CD4-positive, alpha-beta T cell (primary cell): ENCODE data around the gene S100A2. TPM values are rescaled to one million over a fixed set of nuclear protein-coding genes. Genes with fewer than 3 reads are reported as not detected.
A peak's percentile ranks its signal among the peaks of the same experiment; 100 is the strongest.

Source experiments
- ATAC-seq: fragments of 200-7000 bp; cut with Tn5 transposase; one replicate; pipeline ENCODE4 v1.10.0; 2022; ENCODE audit warnings: mild to moderate bottlenecking; ENCODE audit not compliant: poor library complexity
- CTCF ChIA-PET: fragments of 350-600 bp; sonication (Branson Sonifier 250); formaldehyde crosslinking; loops from one replicate; lab custom pipeline; 2021; ENCODE audit warnings: antibody characterized with exemption, inconsistent platforms; lab: Charles Lee
- POLR2A ChIA-PET: fragments of 350-600 bp; sonication (Branson Sonifier 250); formaldehyde crosslinking; loops from one replicate; lab custom pipeline; 2021; ENCODE audit warnings: antibody characterized with exemption, inconsistent platforms; lab: Charles Lee
- DNase-seq, 14 experiments: peaks; one replicate each; pipeline ENCODE4 v3.0.0-alpha.2; 2013 to 2020; ENCODE audit warnings: mixed read lengths in 2 of 14
- H3K27ac ChIP-seq, 2 donors: one replicate each; pipeline versions ENCODE4 v1.5.1 to v1.7.0; 2013; ENCODE audit warnings: low read length in 2 of 2, low read depth in 1 of 2, mild to moderate bottlenecking in 1 of 2
- H3K27me3 ChIP-seq, 2 experiments: 1 replicate in 1 of 2; 2 replicates in 1 of 2; pipeline versions ENCODE4 v1.6.1 to v1.7.0; 2013; ENCODE audit warnings: low read length in 2 of 2, control low read depth in 1 of 2, mild to moderate bottlenecking in 1 of 2, moderate library complexity in 1 of 2; ENCODE audit not compliant: insufficient read depth in 2 of 2, control insufficient read depth in 1 of 2
- H3K36me3 ChIP-seq: one replicate; pipeline ENCODE4 v1.6.1; 2013; ENCODE audit warnings: low read length, control low read depth; ENCODE audit not compliant: insufficient read depth
- H3K4me1 ChIP-seq: one replicate; pipeline ENCODE4 v1.6.1; 2013; ENCODE audit warnings: low read length, control low read depth; ENCODE audit not compliant: insufficient read depth
- H3K4me3 ChIP-seq: one replicate; pipeline ENCODE4 v1.5.1; 2013; ENCODE audit warnings: mild to moderate bottlenecking, low read length, moderate library complexity
- H3K9me3 ChIP-seq, 2 experiments: 1 replicate in 1 of 2; 2 replicates in 1 of 2; pipeline versions ENCODE4 v1.6.1 to v1.7.0; 2013; ENCODE audit warnings: low read length in 2 of 2, mild to moderate bottlenecking in 2 of 2, control low read depth in 1 of 2, moderate library complexity in 1 of 2; ENCODE audit not compliant: control insufficient read depth in 1 of 2, insufficient read depth in 1 of 2
- H3K27ac Mint-ChIP-seq: one replicate; pipeline ENCODE4 v1.8.0; 2020; ENCODE audit warnings: mixed read lengths
- H3K27me3 Mint-ChIP-seq: one replicate; pipeline ENCODE4 v1.8.0; 2021; ENCODE audit warnings: mixed read lengths
- H3K36me3 Mint-ChIP-seq: one replicate; pipeline ENCODE4 v1.8.0; 2021; ENCODE audit warnings: low read depth, mixed read lengths
- H3K4me1 Mint-ChIP-seq: one replicate; pipeline ENCODE4 v1.8.0; 2021; ENCODE audit warnings: low read depth, mixed read lengths
- H3K4me3 Mint-ChIP-seq: one replicate; pipeline ENCODE4 v1.8.0; 2020; ENCODE audit warnings: mild to moderate bottlenecking, mixed read lengths
- H3K9me3 Mint-ChIP-seq: one replicate; pipeline ENCODE4 v1.8.0; 2020; ENCODE audit warnings: mixed read lengths
- CTCF ChIP-seq: fragments of 200-600 bp; IDR thresholded peaks from one replicate; pipeline ENCODE4 v1.8.0; 2022; ENCODE audit warnings: antibody characterized with exemption, mild to moderate bottlenecking
- intact Hi-C, 2 experiments: fragments of 100-400 bp; cut with DNase I in 1 of 2; cut with micrococcal nuclease in 1 of 2; formaldehyde crosslinking; loops; one replicate each; pipeline versions ENCODE4 v1.15.1 to v1.9.0; 2023 to 2025; cut with DNase I, micrococcal nuclease
- total RNA-seq, 174 experiments: library from RNA in 2 of 174; stranded (reverse) in 2 of 174; gene quantifications; one replicate each; pipeline ENCODE4 v1.2.3 and lab custom pipeline; 2021 to 2026

S100A2 gene
- total RNA-seq, 2 experiments from 2014 or later = not detected

- intact Hi-C loops = loop anchor here (1.0 to 5.0 kb wide), 2 partner anchors 10 to 137 kb away; partner anchors contain the start of genes S100A4 (in 2 of the 2) and ILF2 (in 1 of the 2)
- peak; percentile 53 for ATAC-seq
Observed at GRCh38 chr1:153535242-153536011, 30.2 kb downstream of the S100A2 start, which contains the start of gene S100A6. S100A6 (minus strand) TSS chr1:153535991; CDS start chr1:153535339, 652 bp downstream.

GRCh38 chr1:153534925-153535241, 30.8 kb downstream of the S100A2 start:
- H3K27ac ChIP-seq = peak overlapping the region; percentile 87 to 95
- H3K36me3 Mint-ChIP-seq = peaks cover 25% of the 10 kb centered on the region

More at GRCh38 chr1:153535242-153536011, 30.2 kb downstream of the S100A2 start, which contains the start of gene S100A6:
- H3K4me1 Mint-ChIP-seq = peaks cover 86% of the 10 kb centered on the region
- H3K27ac Mint-ChIP-seq = peak within 1 kb of the TSS; percentile 99
- peaks cover 11% of the 10 kb centered on the region for H3K36me3 ChIP-seq
- H3K4me3 ChIP-seq = peak within 1 kb of the TSS; percentile 79
- peak in 12 of 14 experiments; percentile 28 to 74 (median 47) for DNase-seq
- peak within 1 kb of the TSS; percentile 87 to 95 for H3K27ac ChIP-seq
- no peaks in the 10 kb centered on the region for H3K9me3 Mint-ChIP-seq
- H3K4me3 Mint-ChIP-seq = peak within 1 kb of the TSS; percentile 97
- H3K36me3 Mint-ChIP-seq = peaks cover 25% of the 10 kb centered on the region
- no peak for TF ChIP-seq CTCF
- ChIA-PET CTCF (interaction anchor here (0.5 to 6.0 kb wide), 4 partner anchors 8 to 123 kb away, joined by 3 to 69 read pairs (median 30); partner anchors contain the start of genes S100A4, S100A5 and SNAPIN), POLR2A (interaction anchor here (0.7 to 6.4 kb wide), 18 partner anchors 9 to 685 kb away, joined by 3 to 246 read pairs (median 4); partner anchors contain the start of genes CHTOP, ILF2, JTB and RPS27)
- H3K4me1 ChIP-seq = peaks cover 77% of the 10 kb centered on the region
- no peaks in the 10 kb centered on the region for H3K27me3 Mint-ChIP-seq
- no peaks in the 10 kb centered on the region for H3K9me3 ChIP-seq
- no peaks in the 10 kb centered on the region for H3K27me3 ChIP-seq

More at GRCh38 chr1:153534925-153535241, 30.8 kb downstream of the S100A2 start:
- H3K9me3 Mint-ChIP-seq = no peaks in the 10 kb centered on the region
- peaks cover 11% of the 10 kb centered on the region for H3K36me3 ChIP-seq
- TF ChIP-seq CTCF = no peak
- peaks cover 72% of the 10 kb centered on the region for H3K4me1 ChIP-seq
- POLR2A ChIA-PET = interaction anchor here (0.9 to 6.4 kb wide), 14 partner anchors 10 to 456 kb away, joined by 3 to 246 read pairs (median 4); partner anchors contain the start of genes CHTOP, ILF2, RPS27 and S100A2
- no peaks in the 10 kb centered on the region for H3K27me3 ChIP-seq
- peak overlapping the region; percentile 97 for H3K4me3 Mint-ChIP-seq
- peak overlapping the region; percentile 99 for H3K27ac Mint-ChIP-seq
- ATAC-seq = no peak
- no peaks in the 10 kb centered on the region for H3K9me3 ChIP-seq
- H3K4me3 ChIP-seq = peak overlapping the region; percentile 79
- CTCF ChIA-PET = interaction anchor here (1.2 to 6.0 kb wide), 3 partner anchors 9 to 34 kb away, joined by 5 to 69 read pairs (median 55); partner anchors contain the start of genes S100A4 and S100A5
- H3K27me3 Mint-ChIP-seq = no peaks in the 10 kb centered on the region
- no peak for DNase-seq
- H3K4me1 Mint-ChIP-seq = peaks cover 81% of the 10 kb centered on the region
- intact Hi-C loops = loop anchor here (1.0 to 5.0 kb wide), 2 partner anchors 10 to 137 kb away; partner anchors contain the start of genes ILF2 (in 2 of the 2) and S100A4 (in 1 of the 2)
